T-helper 1 cell treated with Interleukin-12 subunit alpha and Interleukin-12 subunit beta and Interleukin-4 antibody, amounts not matched to agents 30 μg/mL and 1 μg/mL, for 36 hours (primary cell): ENCODE data around the gene MTMR12.

Source experiments
- H3K27ac Mint-ChIP-seq: one replicate; pipeline ENCODE4 v1.8.0; 2021; ENCODE audit warnings: mild to moderate bottlenecking, mixed read lengths
- H3K27me3 Mint-ChIP-seq: one replicate; pipeline ENCODE4 v1.8.0; 2021; ENCODE audit warnings: low read depth, mixed read lengths
- H3K36me3 Mint-ChIP-seq: one replicate; pipeline ENCODE4 v1.8.0; 2021; ENCODE audit warnings: low read depth, mixed read lengths
- H3K4me1 Mint-ChIP-seq: one replicate; pipeline ENCODE4 v1.8.0; 2021; ENCODE audit warnings: low read depth, mixed read lengths
- H3K4me3 Mint-ChIP-seq: one replicate; pipeline ENCODE4 v1.8.0; 2021; ENCODE audit warnings: mild to moderate bottlenecking, moderate library complexity, mixed read lengths
- H3K9me3 Mint-ChIP-seq: one replicate; pipeline ENCODE4 v1.8.0; 2021; ENCODE audit warnings: mixed read lengths

MTMR12 gene

DNA sequence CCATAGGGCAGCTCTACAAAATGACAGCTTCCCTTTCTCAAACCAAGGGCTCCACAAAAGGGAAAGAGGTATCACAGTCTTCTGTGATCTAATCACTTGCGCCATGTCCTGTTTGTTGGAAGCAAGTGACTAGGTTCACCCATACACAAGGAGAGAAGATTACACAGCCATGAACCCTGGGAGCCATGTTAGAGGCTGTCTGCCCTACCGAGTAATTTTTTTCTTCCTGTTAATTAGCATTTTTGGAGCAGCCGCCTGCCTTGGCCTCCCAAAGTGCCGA, 105.4 kb downstream of the MTMR12 start:
- H3K36me3 Mint-ChIP-seq = peaks cover 1% of the 10 kb centered on the region
- no peaks in the 10 kb centered on the region for H3K27me3 Mint-ChIP-seq
- H3K4me1 Mint-ChIP-seq = peaks cover 14% of the 10 kb centered on the region
- no peak overlapping the region for H3K4me3 Mint-ChIP-seq
- no peak overlapping the region for H3K27ac Mint-ChIP-seq
- peaks cover 4% of the 10 kb centered on the region for H3K9me3 Mint-ChIP-seq

- no peak overlapping the region for H3K27ac Mint-ChIP-seq
- H3K9me3 Mint-ChIP-seq = peaks cover 4% of the 10 kb centered on the region
- no peak overlapping the region for H3K4me3 Mint-ChIP-seq
- peaks cover 1% of the 10 kb centered on the region for H3K36me3 Mint-ChIP-seq
- H3K4me1 Mint-ChIP-seq = peaks cover 14% of the 10 kb centered on the region
- no peaks in the 10 kb centered on the region for H3K27me3 Mint-ChIP-seq
These were observed 106.0 kb downstream of the MTMR12 start for GRCh38 chr5:32206509-32207354.

DNA sequence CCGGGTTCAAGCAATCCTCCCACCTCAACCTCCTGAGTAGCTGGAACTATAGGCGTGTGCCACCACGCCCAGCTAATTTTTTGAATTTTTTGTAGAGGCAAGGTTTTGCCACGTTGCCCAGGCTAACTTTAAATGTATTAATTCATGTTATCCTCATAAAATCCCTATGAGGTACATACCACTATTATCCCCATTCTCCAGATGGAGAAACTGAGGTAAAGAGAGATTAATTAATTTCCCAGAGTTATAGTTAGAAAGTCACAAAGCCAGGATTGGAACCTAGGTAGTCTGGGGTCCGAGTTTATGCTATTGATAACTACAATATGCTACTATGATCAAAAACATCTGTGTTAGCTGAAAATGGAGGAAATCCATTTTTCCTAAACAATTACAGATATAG, 106.7 kb downstream of the MTMR12 start:
- Mint-ChIP-seq H3K9me3 (peaks cover 4% of the 10 kb centered on the region), H3K27ac (no peak overlapping the region), H3K4me1 (peaks cover 11% of the 10 kb centered on the region), H3K4me3 (no peak overlapping the region), H3K36me3 (no peaks in the 10 kb centered on the region), H3K27me3 (no peaks in the 10 kb centered on the region)

DNA sequence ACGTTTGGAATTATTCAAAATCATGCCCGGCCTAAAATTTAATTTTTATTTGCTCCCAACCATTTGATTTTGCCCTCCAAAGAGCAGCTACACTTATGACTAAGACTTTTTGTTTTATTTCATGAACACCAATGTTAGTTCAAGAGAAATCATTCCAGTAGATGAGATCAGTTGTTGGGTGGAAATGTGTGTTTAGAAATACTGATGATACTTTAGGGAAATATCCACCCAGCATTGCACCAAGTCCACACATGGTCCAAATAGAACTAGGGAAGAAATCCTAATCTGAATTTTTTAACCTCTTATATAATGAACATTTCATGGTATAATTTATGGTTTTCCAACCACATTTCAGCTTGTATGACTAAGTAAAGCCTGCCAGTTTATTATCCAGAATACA, 110.3 kb downstream of the MTMR12 start:
- Mint-ChIP-seq H3K27ac (no peak overlapping the region), H3K36me3 (no peaks in the 10 kb centered on the region), H3K4me1 (no peaks in the 10 kb centered on the region), H3K4me3 (no peak overlapping the region), H3K9me3 (no peaks in the 10 kb centered on the region), H3K27me3 (no peaks in the 10 kb centered on the region)

- no peak overlapping the region for H3K27ac Mint-ChIP-seq
- no peaks in the 10 kb centered on the region for H3K4me1 Mint-ChIP-seq
- no peaks in the 10 kb centered on the region for H3K27me3 Mint-ChIP-seq
- H3K9me3 Mint-ChIP-seq = no peaks in the 10 kb centered on the region
- no peaks in the 10 kb centered on the region for H3K36me3 Mint-ChIP-seq
- H3K4me3 Mint-ChIP-seq = no peak overlapping the region
These were observed 111.5 kb downstream of the MTMR12 start for GRCh38 chr5:32201122-32201753.

DNA sequence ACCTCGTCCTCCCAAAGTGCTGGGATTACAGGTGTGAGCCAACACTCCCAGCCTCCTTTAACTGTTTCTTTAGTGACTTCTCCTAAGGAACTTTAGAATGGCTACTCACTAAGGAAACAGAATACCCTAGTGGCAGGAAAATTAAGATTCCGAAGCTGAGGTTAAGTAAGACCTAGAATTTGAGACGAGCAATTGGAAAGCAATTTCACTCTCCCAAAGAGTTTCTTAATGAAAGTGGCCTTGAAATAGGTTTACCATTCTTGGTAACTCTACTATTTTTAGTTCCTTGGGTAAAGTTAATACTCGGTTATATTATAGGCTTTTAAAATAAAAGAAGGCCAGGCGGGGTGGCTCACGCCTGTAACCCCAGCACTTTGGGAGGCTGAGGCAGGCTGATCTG, 115.7 kb downstream of the MTMR12 start:
- no peak overlapping the region for H3K4me3 Mint-ChIP-seq
- H3K4me1 Mint-ChIP-seq = peaks cover 3% of the 10 kb centered on the region
- no peaks in the 10 kb centered on the region for H3K9me3 Mint-ChIP-seq
- H3K36me3 Mint-ChIP-seq = no peaks in the 10 kb centered on the region
- H3K27ac Mint-ChIP-seq = no peak overlapping the region
- peaks cover 14% of the 10 kb centered on the region for H3K27me3 Mint-ChIP-seq

GRCh38 chr5:32195265-32195664, 117.5 kb downstream of the MTMR12 start:
- Mint-ChIP-seq H3K4me1 (peaks cover 3% of the 10 kb centered on the region), H3K4me3 (no peak overlapping the region), H3K36me3 (no peaks in the 10 kb centered on the region), H3K27me3 (peaks cover 14% of the 10 kb centered on the region), H3K27ac (no peak overlapping the region), H3K9me3 (no peaks in the 10 kb centered on the region)

DNA sequence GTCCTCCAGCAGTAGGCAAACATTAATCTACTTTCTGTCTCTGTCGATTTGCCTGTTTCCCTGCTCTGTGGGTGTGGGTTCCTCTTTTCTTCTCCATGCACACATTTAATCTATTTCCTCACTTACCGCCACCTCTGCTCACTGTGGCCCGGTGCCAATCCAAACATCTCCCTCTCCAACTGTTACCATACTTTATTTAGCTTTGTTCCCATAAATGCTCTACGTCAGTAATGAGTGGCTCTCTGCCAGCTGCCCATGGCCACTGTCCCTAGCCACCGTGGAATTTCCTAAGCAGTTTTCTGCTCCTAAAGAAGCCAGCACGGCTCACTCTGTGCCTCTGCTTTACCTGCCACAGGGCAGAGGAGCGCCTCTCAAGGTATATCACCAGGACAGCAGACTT, 119.1 kb downstream of the MTMR12 start:
- Mint-ChIP-seq H3K27me3 (peaks cover 14% of the 10 kb centered on the region), H3K4me3 (no peak overlapping the region), H3K9me3 (no peaks in the 10 kb centered on the region), H3K27ac (no peak overlapping the region), H3K36me3 (no peaks in the 10 kb centered on the region), H3K4me1 (peaks cover 3% of the 10 kb centered on the region)

GRCh38 chr5:32190095-32190494, 122.6 kb downstream of the MTMR12 start:
- Mint-ChIP-seq H3K27ac (no peak overlapping the region), H3K27me3 (peaks cover 10% of the 10 kb centered on the region), H3K4me3 (no peak overlapping the region), H3K36me3 (no peaks in the 10 kb centered on the region), H3K4me1 (peaks cover 3% of the 10 kb centered on the region), H3K9me3 (peaks cover 5% of the 10 kb centered on the region)

GRCh38 chr5:32187675-32188074, 125.1 kb downstream of the MTMR12 start:
- Mint-ChIP-seq H3K4me1 (peaks cover 2% of the 10 kb centered on the region), H3K9me3 (peaks cover 5% of the 10 kb centered on the region), H3K27me3 (peaks cover 3% of the 10 kb centered on the region), H3K36me3 (no peaks in the 10 kb centered on the region), H3K4me3 (no peak overlapping the region), H3K27ac (no peak overlapping the region)

DNA sequence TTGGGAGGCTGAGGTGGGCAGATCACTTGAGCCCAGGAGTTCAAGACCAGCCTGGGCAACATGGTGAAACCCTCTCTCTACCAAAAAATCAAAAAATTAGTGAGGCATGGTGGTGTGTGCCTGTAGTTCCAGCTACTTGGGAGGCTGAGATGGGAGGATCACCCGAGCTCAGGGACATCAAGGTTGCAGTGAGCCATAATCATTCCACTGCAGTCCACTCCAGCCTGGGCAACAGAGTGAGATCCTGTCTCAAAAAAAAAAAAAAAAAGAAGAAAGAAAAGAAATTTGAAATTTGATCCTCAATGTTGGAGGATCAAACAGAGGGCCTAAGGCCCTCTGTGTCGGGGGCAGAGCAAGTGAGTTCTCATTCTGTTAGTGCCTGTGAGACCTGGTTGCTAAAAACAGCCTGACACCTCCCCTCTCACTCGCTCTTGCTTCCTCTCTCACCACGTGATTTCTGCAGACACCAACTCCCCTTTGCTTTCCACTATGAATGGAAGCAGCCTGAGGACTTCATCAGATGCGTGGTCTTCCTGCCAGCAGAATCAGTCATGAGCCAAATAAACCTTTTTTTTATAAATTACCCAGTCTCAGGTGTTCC, 130.2 kb downstream of the MTMR12 start:
- Mint-ChIP-seq H3K27me3 (no peaks in the 10 kb centered on the region), H3K9me3 (peaks cover 1% of the 10 kb centered on the region), H3K27ac (no peak overlapping the region), H3K4me3 (no peak overlapping the region), H3K36me3 (peaks cover 3% of the 10 kb centered on the region), H3K4me1 (peaks cover 2% of the 10 kb centered on the region)
